Heart left ventricle (tissue), 16 donors: ENCODE results near the gene USP32. TPM values are rescaled to one million over a fixed set of nuclear protein-coding genes. Genes with fewer than 3 reads are reported as not detected.

ENCODE experiments used
- ATAC-seq, 4 donors: fragments of 200-7000 bp; cut with Tn5 transposase; one replicate each; pipeline ENCODE4 v1.9.1; 2020 to 2022; ENCODE audit warnings: moderate library complexity in 4 of 4, mild to moderate bottlenecking in 3 of 4, moderate number of reproducible peaks in 1 of 4
- DNase-seq, 5 donors: peaks; one replicate each; pipeline ENCODE4 v3.0.0-alpha.2; 2020
- H3K27ac ChIP-seq, 12 donors: fragments of 200-600 bp; sonication (generic) in 4 of 12; one replicate each; pipeline versions ENCODE4 v1.5.0 to v1.8.0; 2016 to 2022; ENCODE audit warnings: mild to moderate bottlenecking in 2 of 12
- H3K27me3 ChIP-seq, 9 donors: fragments of 200-600 bp; sonication (generic) in 2 of 9; one replicate each; pipeline versions ENCODE4 v1.5.1 to v1.8.0; 2016 to 2022; ENCODE audit warnings: mild to moderate bottlenecking in 3 of 9
- H3K36me3 ChIP-seq, 9 donors: fragments of 200-600 bp; sonication (generic) in 2 of 9; one replicate each; pipeline versions ENCODE4 v1.5.0 to v1.8.0; 2018 to 2022; ENCODE audit warnings: mild to moderate bottlenecking in 2 of 9
- H3K4me1 ChIP-seq, 12 donors: fragments of 200-600 bp; sonication (generic) in 4 of 12; one replicate each; pipeline versions ENCODE4 v1.5.0 to v1.8.0; 2016 to 2022; ENCODE audit warnings: mild to moderate bottlenecking in 3 of 12
- H3K4me3 ChIP-seq, 12 donors: fragments of 200-600 bp; sonication (generic) in 4 of 12; one replicate each; pipeline versions ENCODE4 v1.5.0 to v1.8.0; 2017 to 2022; ENCODE audit warnings: mild to moderate bottlenecking in 9 of 12, moderate library complexity in 4 of 12
- H3K9me3 ChIP-seq, 12 donors: fragments of 200-600 bp; sonication (generic) in 4 of 12; one replicate each; pipeline versions ENCODE4 v1.5.0 to v1.8.0; 2016 to 2022; ENCODE audit warnings: mild to moderate bottlenecking in 1 of 12
- CTCF ChIP-seq, 12 donors: fragments of 200-600 bp; sonication (generic) in 4 of 12; IDR thresholded peaks; one replicate each; pipeline versions ENCODE4 v1.5.0 to v1.8.0; 2018 to 2022; ENCODE audit warnings: antibody characterized with exemption in 12 of 12, mild to moderate bottlenecking in 5 of 12
- POLR2A ChIP-seq, 2 donors: fragments of 450-650 bp; IDR thresholded peaks; one replicate each; pipeline ENCODE4 v1.6.1; 2017; ENCODE audit warnings: antibody characterized with exemption in 2 of 2, mild to moderate bottlenecking in 2 of 2, moderate library complexity in 2 of 2
- WGBS, 4 donors: extraction: QIAGEN DNeasy Blood & Tissue Kit in 2 of 4; methylation state at CpG; one replicate each; pipeline versions ENCODE4 v1.1.5 to v1.1.7; 2013 to 2018; 5-methylcytosine and 5-hydroxymethylcytosine counted together
- intact Hi-C, 10 donors: fragments of 100-400 bp; cut with DNase I; formaldehyde crosslinking; loops; one replicate each; pipeline versions ENCODE4 v1.11.1 to v1.14.2; 2022
- polyA plus RNA-seq, 2 donors: library from polyadenylated mRNA; stranded (reverse); fragments of 200-250 nt; gene quantifications; one replicate each; pipeline ENCODE4 v1.2.3, GENCODE V29; 2013
- total RNA-seq, 9 donors: library from RNA; depleted of rRNA in 2 of 9; stranded (reverse); fragments of >200 nt in 2 of 9; fragmentation: NEBNext Ultra II Directional in 3 of 9; extraction: Animal tissue kit (Norgen Biotek cat#: 25700) in 3 of 9; gene quantifications; one replicate each; pipeline versions ENCODE4 v1.1.0 to v1.2.4, GENCODE V29; 2016 to 2023
- donor health status: ischemic (EF 13 %, LVEDD 7.1; RV severe dilation, severe dysfunction).
- donor health status: healthy with polysubstance abuse.
- donor health status: DM: no; HTN: yes; CAD: no.
- donor health status: DM: no; HTN: no; CAD: no.
- donor health status: ischemic (EF 25% LVEDD 6.9; RV normal size, moderate dysfunction).
- donor health status: ischemic (EF 25% LVEDD 5.7; RV mildly dilated, moderate dysfunction).
- donor health status: healthy.
- donor health status: DM: yes; HTN: yes; CAD: no.
- donor health status: ischemic (EF 35%, LVEDD 5.7; RV mildly dilated, moderate dysfunction).
- donor health status: nonischemic (EF 11% LVEDD 7.7; RV severe dilation, severe dysfunction).
- donor health status: DM: yes; HTN: yes; CAD: no.
- donor health status: PGD.
- donor health status: ischemic (EF 29% LVEDD 5.4; RV normal size, mild dysfunction).
- donor health status: nonischemic (EF 23%, LVEDD 6.1; RV moderate dilation, normal function).

Gene USP32
- total and polyA plus RNA-seq, 11 donors: 9.8 to 50.0 (median 30.3) TPM

- TF ChIP-seq CTCF (IDR thresholded peaks at IDR 0.05): no peak
- TF ChIP-seq POLR2A (IDR thresholded peaks at IDR 0.05): no peak
- no peaks in the 10 kb centered on the region for H3K27me3 ChIP-seq
- 94 to 98% (median 97%) methylated on average over 4 of the region's 4 CpGs for WGBS, 4 donors
- intact Hi-C loops: no loop called here
- H3K36me3 ChIP-seq: no peaks in the 10 kb centered on the region
- H3K4me1 ChIP-seq: peaks cover 0 to 37% (median 4%) of the 10 kb centered on the region in 12 donors
- no peak for ATAC-seq
- H3K9me3 ChIP-seq: peaks cover 0 to 6% (median 0%) of the 10 kb centered on the region in 12 donors
- no peak for DNase-seq
- no peak overlapping the region for H3K27ac ChIP-seq
- no peak overlapping the region for H3K4me3 ChIP-seq
Measured at GRCh38 chr17:60352569-60352968, 39.4 kb downstream of the USP32 start.

GRCh38 chr17:60352071-60352470, 39.9 kb downstream of the USP32 start:
- H3K4me1 ChIP-seq: peaks cover 0 to 32% (median 4%) of the 10 kb centered on the region in 12 donors
- peaks cover 0 to 6% (median 0%) of the 10 kb centered on the region in 12 donors for H3K9me3 ChIP-seq
- ATAC-seq: no peak
- intact Hi-C loops: no loop called here
- no peak overlapping the region for H3K4me3 ChIP-seq
- no peaks in the 10 kb centered on the region for H3K36me3 ChIP-seq
- TF ChIP-seq CTCF (IDR thresholded peaks at IDR 0.05): no peak
- no peaks in the 10 kb centered on the region for H3K27me3 ChIP-seq
- no peak for DNase-seq
- 91 to 96% (median 93%) methylated on average over 3 of the region's 3 CpGs for WGBS, 4 donors
- no peak overlapping the region for H3K27ac ChIP-seq

- Histone ChIP-seq H3K27me3 (no peaks in the 10 kb centered on the region), H3K4me1 (peaks cover 0 to 23% (median 4%) of the 10 kb centered on the region in 12 donors), H3K27ac (no peak overlapping the region), H3K4me3 (no peak overlapping the region), H3K36me3 (no peaks in the 10 kb centered on the region), H3K9me3 (peaks cover 0 to under 1% (median 0%) of the 10 kb centered on the region in 12 donors)
- DNase-seq (no peak), ATAC-seq (no peak)
- 81 to 86% (median 84%) methylated on average over 11 of the region's 11 CpGs for WGBS, 4 donors
- no peak for TF ChIP-seq CTCF (IDR thresholded peaks at IDR 0.05)
- TF ChIP-seq POLR2A (IDR thresholded peaks at IDR 0.05): no peak
- intact Hi-C loops: no loop called here
Measured at GRCh38 chr17:60351012-60351695, 40.8 kb downstream of the USP32 start.

- WGBS, 4 donors: 93 to 98% (median 96%) methylated on average over 5 of the region's 5 CpGs
- Histone ChIP-seq H3K4me3 (no peak overlapping the region), H3K9me3 (no peaks in the 10 kb centered on the region), H3K36me3 (peaks cover 0 to 20% (median 16%) of the 10 kb centered on the region in 9 donors), H3K27me3 (no peaks in the 10 kb centered on the region), H3K4me1 (peaks cover 0 to 6% (median 0%) of the 10 kb centered on the region in 12 donors), H3K27ac (no peak overlapping the region)
- TF ChIP-seq POLR2A (IDR thresholded peaks at IDR 0.05) (no peak), CTCF (IDR thresholded peaks at IDR 0.05) (no peak)
- intact Hi-C loops: no loop called here
- DNase-seq (no peak), ATAC-seq (no peak)
Measured at GRCh38 chr17:60348616-60349015, 43.3 kb downstream of the USP32 start.
